Measurements from ENCODE around the gene BCAS3.

- no peak for TF ChIP-seq REST (IDR thresholded peaks at IDR 0.05; ENCODE audit: borderline replicate concordance)
- no peak for TF ChIP-seq CTCF (IDR thresholded peaks at IDR 0.05; ENCODE audit: poor library complexity, severe bottlenecking)
- no peak for TF ChIP-seq EZH2 (IDR thresholded peaks at IDR 0.05; ENCODE audit: borderline replicate concordance, insufficient read depth, low read length, poor library complexity, severe bottlenecking)
- TF ChIP-seq TAF1 (IDR thresholded peaks at IDR 0.05; ENCODE audit: low read depth): no peak
- no peak for TF ChIP-seq POLR2AphosphoS5 (IDR thresholded peaks at IDR 0.05)
- TF ChIP-seq RAD21 (conservative IDR thresholded peaks at IDR 0.05): no peak
- no peak for TF ChIP-seq EP300 (conservative IDR thresholded peaks at IDR 0.05; ENCODE audit: poor library complexity, severe bottlenecking)
- TF ChIP-seq SMC3 (conservative IDR thresholded peaks at IDR 0.05; ENCODE audit: poor library complexity): no peak
- TF ChIP-seq MXI1 (conservative IDR thresholded peaks at IDR 0.05; ENCODE audit: poor library complexity, severe bottlenecking): no peak
Measured at GRCh38 chr17:60960398-60961065, 282.9 kb downstream of the BCAS3 start.
